Right lobe of liver (tissue), 6 donors: ENCODE results near the gene PGLYRP2. TPM values are rescaled to one million over a fixed set of nuclear protein-coding genes. Genes with fewer than 3 reads are reported as not detected.

ENCODE experiments used
- ATAC-seq, 4 donors: fragments of 200-7000 bp; cut with Tn5 transposase; one replicate each; pipeline ENCODE4 v1.9.1; 2020; ENCODE audit warnings: mild to moderate bottlenecking in 4 of 4, moderate library complexity in 4 of 4
- DNase-seq, 3 donors: peaks; one replicate each; pipeline ENCODE4 v3.0.0-alpha.2; 2020
- H3K27ac ChIP-seq, 3 donors: fragments of 200-600 bp; one replicate each; pipeline ENCODE4 v1.8.0; 2022
- H3K27me3 ChIP-seq, 2 donors: fragments of 200-600 bp; one replicate each; pipeline ENCODE4 v1.8.0; 2022
- H3K36me3 ChIP-seq, 4 donors: fragments of 200-600 bp; sonication (generic) in 1 of 4; one replicate each; pipeline versions ENCODE4 v1.5.1 to v1.8.0; 2017 to 2022; ENCODE audit warnings: control low read depth in 1 of 4
- H3K4me1 ChIP-seq, 4 donors: fragments of 200-600 bp; sonication (generic) in 1 of 4; one replicate each; pipeline versions ENCODE4 v1.5.1 to v1.8.0; 2017 to 2022; ENCODE audit warnings: control low read depth in 1 of 4
- H3K4me3 ChIP-seq, 3 donors: fragments of 200-600 bp; one replicate each; pipeline ENCODE4 v1.8.0; 2022
- H3K9me3 ChIP-seq, 4 donors: fragments of 200-600 bp; sonication (generic) in 1 of 4; one replicate each; pipeline versions ENCODE4 v1.5.1 to v1.8.0; 2017 to 2022; ENCODE audit warnings: control low read depth in 1 of 4
- POLR2A ChIP-seq: fragments of 450-650 bp; IDR thresholded peaks from one replicate; pipeline ENCODE4 v1.6.1; 2017; ENCODE audit warnings: antibody characterized with exemption, mild to moderate bottlenecking
- WGBS: methylation state at CpG from one replicate; pipeline ENCODE4 v1.1.6; 2018; ENCODE audit warnings: low coverage, low lambda C conversion rate; ENCODE audit not compliant: insufficient coverage; ENCODE audit errors: missing lambda C conversion rate; 5-methylcytosine and 5-hydroxymethylcytosine counted together
- intact Hi-C, 2 donors: fragments of 100-400 bp; cut with DNase I; formaldehyde crosslinking; loops; one replicate each; pipeline versions ENCODE4 v1.11.2 to v1.14.1; 2022
- total RNA-seq, 6 experiments: library from RNA; depleted of rRNA in 2 of 6; stranded (reverse); fragments of >200 nt in 2 of 6; fragmentation: NEBNext Ultra II Directional in 3 of 6; extraction: Animal tissue kit (Norgen Biotek cat#: 25700) in 3 of 6; gene quantifications; one replicate each; pipeline versions ENCODE4 v1.1.0 to v1.2.4, GENCODE V29; 2016 to 2023
- TF ChIP-seq, protein P1 (sequence below), 4 donors: fragments of 200-600 bp in 3 of 4; fragments of 450-650 bp in 1 of 4; IDR thresholded peaks; one replicate each; pipeline versions ENCODE4 v1.5.1 to v1.8.0; 2016 to 2022; ENCODE audit warnings: antibody characterized with exemption in 4 of 4, mild to moderate bottlenecking in 2 of 4
- donor health status: DM: no; HTN: yes; CAD: no.
- donor health status: DM: no; HTN: no; CAD: no.
- donor health status: DM: no; HTN: no; CAD: no.
- donor health status: DM: no; HTN: yes; CAD: no.
- donor health status: DM: no; HTN: yes; CAD: no.

Gene PGLYRP2
- total RNA-seq, 6 experiments from 2014 or later: 45.1 to 135 (median 59.2) TPM

DNA sequence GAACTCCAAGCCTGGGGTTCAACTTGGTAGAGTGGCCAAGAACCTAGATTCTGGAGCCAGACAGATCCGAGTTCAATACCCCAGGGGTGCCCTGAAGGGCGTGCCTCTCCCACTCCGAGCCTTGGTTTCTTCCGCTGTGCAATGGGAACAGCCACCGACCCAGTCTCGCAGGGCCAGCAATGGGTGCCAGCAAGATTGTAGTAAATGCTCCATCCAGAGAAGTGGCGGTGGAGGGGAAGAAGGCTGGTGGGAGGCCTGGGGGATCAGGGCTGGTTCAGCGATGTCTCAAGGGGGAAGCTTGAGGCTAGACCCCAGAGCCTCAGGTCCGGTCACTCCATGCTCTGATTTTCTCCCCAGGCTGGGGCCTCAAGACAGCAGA is 34.1 kb downstream of the PGLYRP2 start:
- no CpG with 5 or more reads among the region's 9 CpGs for WGBS

DNA sequence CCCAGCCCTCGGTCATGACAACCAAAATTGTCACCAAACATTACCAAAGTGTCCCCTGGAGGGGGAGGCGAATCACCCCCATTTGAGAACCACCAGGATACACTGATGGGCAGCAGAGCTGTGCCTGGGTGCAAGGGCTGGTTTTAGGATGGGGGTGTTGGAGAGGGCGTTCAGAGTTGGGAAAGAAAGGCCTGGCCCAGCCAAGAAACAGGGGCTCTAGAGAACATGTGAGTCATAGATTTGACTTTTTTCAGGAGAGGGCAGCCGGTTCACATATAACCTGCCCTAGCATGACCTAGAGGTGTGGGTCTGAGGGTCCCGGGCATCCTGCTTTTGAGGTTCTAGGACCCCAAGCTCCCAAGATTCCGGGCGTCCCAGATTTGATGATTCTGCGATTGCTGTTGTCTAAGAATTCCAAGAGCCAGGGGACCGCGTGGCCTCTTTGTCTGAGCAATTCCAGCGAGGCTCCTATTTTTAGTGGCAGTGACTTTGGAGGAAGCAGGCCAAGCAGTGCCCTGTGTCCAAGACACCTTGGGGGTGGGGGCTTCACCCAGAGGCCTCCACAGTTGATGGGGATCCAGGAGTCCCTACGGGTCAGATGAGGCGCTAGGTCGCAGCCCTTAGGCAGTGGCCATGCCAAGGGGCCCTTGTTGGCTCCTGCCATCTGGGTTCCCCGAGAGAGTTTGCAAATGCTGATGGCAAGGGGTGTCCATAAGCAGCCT is 34.6 kb downstream of the PGLYRP2 start:
- no peaks in the 10 kb centered on the region for H3K36me3 ChIP-seq
- no peaks in the 10 kb centered on the region for H3K9me3 ChIP-seq
- H3K27me3 ChIP-seq: no peaks in the 10 kb centered on the region
- H3K4me3 ChIP-seq: no peak overlapping the region
- TF ChIP-seq, protein P1, sequence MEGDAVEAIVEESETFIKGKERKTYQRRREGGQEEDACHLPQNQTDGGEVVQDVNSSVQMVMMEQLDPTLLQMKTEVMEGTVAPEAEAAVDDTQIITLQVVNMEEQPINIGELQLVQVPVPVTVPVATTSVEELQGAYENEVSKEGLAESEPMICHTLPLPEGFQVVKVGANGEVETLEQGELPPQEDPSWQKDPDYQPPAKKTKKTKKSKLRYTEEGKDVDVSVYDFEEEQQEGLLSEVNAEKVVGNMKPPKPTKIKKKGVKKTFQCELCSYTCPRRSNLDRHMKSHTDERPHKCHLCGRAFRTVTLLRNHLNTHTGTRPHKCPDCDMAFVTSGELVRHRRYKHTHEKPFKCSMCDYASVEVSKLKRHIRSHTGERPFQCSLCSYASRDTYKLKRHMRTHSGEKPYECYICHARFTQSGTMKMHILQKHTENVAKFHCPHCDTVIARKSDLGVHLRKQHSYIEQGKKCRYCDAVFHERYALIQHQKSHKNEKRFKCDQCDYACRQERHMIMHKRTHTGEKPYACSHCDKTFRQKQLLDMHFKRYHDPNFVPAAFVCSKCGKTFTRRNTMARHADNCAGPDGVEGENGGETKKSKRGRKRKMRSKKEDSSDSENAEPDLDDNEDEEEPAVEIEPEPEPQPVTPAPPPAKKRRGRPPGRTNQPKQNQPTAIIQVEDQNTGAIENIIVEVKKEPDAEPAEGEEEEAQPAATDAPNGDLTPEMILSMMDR (IDR thresholded peaks at IDR 0.05): no peak
- TF ChIP-seq POLR2A: no peak
- WGBS: 80% methylated on average over 1 of the region's 15 CpGs
- H3K27ac ChIP-seq: no peak overlapping the region
- intact Hi-C loops: loop anchor here in 1 of 2 donors (10.0 kb wide), 1 partner anchor 260 kb away; no protein-coding TSS in a partner anchor
- DNase-seq (no peak), ATAC-seq (no peak)
- peaks cover 0 to 24% (median 7%) of the 10 kb centered on the region in 4 donors for H3K4me1 ChIP-seq

More for the DNA sequence above, 34.1 kb downstream of the PGLYRP2 start:
- no peaks in the 10 kb centered on the region for H3K9me3 ChIP-seq
- intact Hi-C loops: loop anchor here in 1 of 2 donors (10.0 kb wide), 1 partner anchor 260 kb away; no protein-coding TSS in a partner anchor
- no peaks in the 10 kb centered on the region for H3K27me3 ChIP-seq
- H3K27ac ChIP-seq: no peak overlapping the region
- no peak for TF ChIP-seq POLR2A
- TF ChIP-seq, protein P1 (IDR thresholded peaks at IDR 0.05): no peak
- H3K4me3 ChIP-seq: no peak overlapping the region
- ATAC-seq (no peak), DNase-seq (no peak)
- peaks cover 0 to 24% (median 7%) of the 10 kb centered on the region in 4 donors for H3K4me1 ChIP-seq
- H3K36me3 ChIP-seq: no peaks in the 10 kb centered on the region

DNA sequence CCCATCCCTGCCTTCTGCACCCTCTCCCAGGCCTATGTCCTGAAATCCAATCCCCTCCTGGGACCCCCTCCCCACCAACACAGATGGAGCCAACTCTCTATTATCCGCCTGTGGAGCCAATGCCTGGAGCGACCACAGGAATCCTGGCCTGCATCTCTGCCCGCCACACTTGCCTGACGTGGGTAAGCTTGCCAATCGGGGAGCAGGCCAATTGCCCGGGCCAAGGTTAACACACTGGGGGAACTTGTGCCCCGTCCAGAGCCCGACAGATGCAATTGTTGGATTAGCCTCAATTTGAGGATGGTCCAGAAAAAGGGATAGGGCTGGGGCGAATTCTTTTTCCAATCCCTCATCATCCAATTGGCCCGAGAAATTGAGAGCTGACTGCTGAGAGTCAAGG is 35.5 kb downstream of the PGLYRP2 start:
- H3K27me3 ChIP-seq: no peaks in the 10 kb centered on the region
- no peaks in the 10 kb centered on the region for H3K36me3 ChIP-seq
- no peak for TF ChIP-seq POLR2A
- TF ChIP-seq, protein P1 (IDR thresholded peaks at IDR 0.05): no peak
- H3K4me1 ChIP-seq: peaks cover 0 to 20% (median 7%) of the 10 kb centered on the region in 4 donors
- peak; percentile 43 to 82 (median 70) for ATAC-seq
- DNase-seq: peak; percentile 47 to 91 (median 88)
- H3K27ac ChIP-seq: no peak overlapping the region
- 23% methylated on average over 8 of the region's 10 CpGs for WGBS
- intact Hi-C loops: loop anchor here in 1 of 2 donors (10.0 kb wide), 1 partner anchor 259 kb away; no protein-coding TSS in a partner anchor
- H3K9me3 ChIP-seq: no peaks in the 10 kb centered on the region
- no peak overlapping the region for H3K4me3 ChIP-seq

DNA sequence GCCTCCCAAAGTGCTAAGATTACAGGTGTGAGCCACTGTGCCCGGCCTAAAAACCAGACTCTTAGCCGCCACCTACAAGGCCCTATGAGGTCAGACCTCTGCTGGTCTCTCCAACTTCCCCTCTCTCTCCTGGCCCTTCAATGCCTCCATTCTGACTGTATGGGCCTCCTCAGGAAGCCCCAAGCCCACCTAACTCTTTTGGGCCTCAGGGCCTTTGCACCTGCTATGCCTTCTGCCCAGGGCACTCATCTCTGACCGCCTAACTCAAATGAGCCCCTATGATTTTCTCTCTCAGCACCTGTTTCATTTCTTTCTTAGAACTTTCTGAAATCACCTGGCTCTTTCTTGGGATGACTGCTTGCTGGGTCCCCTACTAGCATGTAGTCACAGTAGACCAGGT is 36.0 kb downstream of the PGLYRP2 start:
- intact Hi-C loops: loop anchor here in 1 of 2 donors (10.0 kb wide), 1 partner anchor 259 kb away; no protein-coding TSS in a partner anchor
- peaks cover 0 to 23% (median 8%) of the 10 kb centered on the region in 4 donors for H3K4me1 ChIP-seq
- WGBS: 100% methylated on average over 1 of the region's 3 CpGs
- ATAC-seq (no peak), DNase-seq (no peak)
- no peaks in the 10 kb centered on the region for H3K36me3 ChIP-seq
- TF ChIP-seq, protein P1 (IDR thresholded peaks at IDR 0.05): no peak
- no peak for TF ChIP-seq POLR2A
- H3K4me3 ChIP-seq: no peak overlapping the region
- no peak overlapping the region for H3K27ac ChIP-seq
- H3K9me3 ChIP-seq: no peaks in the 10 kb centered on the region
- no peaks in the 10 kb centered on the region for H3K27me3 ChIP-seq
